Activated CD8-positive, alpha-beta memory T cell treated with anti-CD3 and anti-CD28 coated beads for 1 hour (primary cell): ENCODE results near the gene RGR.

Experiments
- DNase-seq, 2 donors: peaks; one replicate each; pipeline ENCODE4 v3.0.0-alpha.2; 2020; ENCODE audit warnings: low read depth in 1 of 2; ENCODE audit errors: extremely low read depth in 1 of 2

The RGR gene

DNA sequence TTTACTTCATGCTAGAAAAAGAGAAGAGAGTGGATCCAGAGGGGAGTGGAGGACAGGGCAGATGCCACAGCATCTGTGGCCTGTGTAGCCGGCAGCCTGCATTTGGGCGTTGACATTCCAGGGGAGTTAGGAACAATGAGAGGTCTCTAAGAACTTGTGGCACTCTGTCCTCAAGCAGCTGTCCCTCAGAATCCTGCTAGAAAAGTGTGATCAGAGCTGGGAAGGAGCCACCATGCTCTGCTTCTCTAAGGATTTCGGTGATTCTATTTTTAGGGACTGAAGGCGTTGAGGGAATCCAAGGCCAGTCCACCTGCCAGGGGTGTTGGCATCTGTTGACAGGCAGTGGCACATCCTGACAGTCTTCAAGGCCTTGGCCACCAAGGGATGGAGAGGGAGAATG is 27.1 kb upstream of the RGR start:
- no peak for DNase-seq

DNA sequence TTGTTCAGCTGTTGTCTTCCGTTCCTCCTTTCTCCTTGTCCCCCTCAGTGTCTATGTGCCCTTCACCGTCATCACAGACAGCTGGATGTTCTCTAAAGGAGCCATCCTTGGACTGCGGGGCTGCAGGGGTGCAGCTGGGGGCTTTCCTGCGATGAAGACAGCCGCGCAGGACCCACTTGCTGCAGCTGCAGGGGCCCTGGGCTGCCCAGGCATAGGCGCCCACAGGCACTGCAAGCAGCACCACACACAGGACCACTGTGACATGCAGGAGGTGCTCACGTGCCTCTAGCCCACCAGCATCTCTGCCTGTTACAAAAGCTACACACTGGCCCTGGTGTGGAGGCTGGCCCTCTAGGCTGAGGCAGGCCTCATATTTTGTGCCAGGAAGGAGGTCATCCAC is 22.9 kb upstream of the RGR start:
- no peak for DNase-seq

DNA sequence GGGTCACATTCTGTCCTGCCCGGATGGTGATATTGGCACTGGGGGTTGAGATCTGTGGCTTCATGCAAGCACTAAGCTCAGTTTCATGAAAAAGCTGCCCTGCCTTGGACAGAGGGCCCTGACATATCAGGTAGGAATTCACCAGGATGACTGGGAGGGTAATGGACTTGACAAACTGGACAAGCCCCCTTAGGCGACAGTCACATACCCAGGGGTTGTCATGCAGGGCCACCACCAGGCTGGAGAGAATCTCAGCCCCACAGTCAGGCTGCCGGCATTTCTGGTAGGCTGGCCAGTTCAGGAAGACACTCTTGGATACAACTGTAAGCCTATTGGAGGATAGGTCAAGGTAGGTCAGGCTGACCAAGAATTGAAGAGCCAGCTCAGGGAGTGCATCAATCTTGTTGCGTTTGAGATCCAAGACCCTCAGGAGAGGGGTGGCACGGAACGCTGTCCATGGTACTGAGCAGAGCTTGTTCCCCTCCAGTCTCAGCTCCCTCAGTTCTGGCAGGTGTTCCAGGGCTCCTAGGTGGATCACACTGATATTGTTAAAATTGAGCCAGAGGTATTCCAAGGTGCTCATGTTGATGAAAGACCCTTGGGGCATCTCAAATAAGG is 20.3 kb upstream of the RGR start:
- no peak for DNase-seq

DNA sequence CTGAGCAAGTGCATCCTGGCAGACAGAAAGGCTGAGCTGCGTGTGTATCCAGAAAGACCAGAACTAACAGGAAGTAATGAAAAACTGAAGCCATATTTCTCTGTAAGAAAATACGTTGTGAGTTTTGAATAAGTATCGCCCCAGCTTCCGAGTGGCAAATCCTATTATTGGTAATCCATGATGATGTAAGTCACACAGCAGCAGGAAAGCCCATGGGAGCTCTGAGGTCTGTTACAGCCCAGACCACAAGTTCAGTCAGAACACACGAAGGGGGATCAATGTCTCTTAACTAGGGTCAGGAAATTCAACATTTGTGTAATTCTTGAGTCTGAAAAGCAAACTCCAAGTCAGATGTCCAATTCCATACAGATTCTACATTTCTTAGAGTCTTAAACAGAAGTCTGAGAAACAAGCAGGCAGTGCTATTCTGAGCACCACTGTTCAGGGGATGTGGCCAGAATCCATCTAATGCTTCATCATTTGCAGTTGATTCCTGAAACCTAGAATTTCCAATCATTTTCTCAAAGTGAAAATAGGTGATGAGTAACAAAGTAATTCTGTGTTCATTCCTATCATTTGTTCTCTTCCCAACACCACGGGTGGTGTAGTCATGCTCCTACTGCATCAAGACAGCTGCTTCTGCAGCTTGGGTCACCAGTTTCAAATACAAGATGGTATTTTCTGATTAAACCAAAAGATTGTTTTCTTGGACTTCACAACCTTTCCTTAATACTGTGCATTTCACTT is 19.3 kb upstream of the RGR start, which contains the start of gene LRIT2:
TSS of gene LRIT2 (minus strand) at position 118 of the 747 bp plus-strand sequence. CDS start at position 94, 24 bp downstream.
- no peak for DNase-seq

DNA sequence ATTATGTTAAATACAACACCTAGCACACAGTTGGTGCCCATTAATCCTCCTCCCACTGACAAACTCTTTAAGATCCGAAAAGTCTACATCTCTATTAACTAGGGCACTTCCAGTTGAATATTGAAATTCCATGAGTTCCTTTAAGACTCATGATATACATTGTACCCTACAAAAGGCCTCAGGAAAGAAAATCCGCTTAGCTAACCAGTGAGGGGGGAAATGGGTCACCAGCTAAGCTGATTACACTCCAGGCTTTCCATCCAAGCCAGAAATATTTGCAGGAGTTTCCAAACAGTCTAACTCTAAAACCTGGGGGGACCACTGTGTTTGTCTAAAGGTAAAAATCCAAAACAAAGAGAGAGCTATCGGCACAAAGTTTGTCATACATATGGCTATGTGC is 18.2 kb upstream of the RGR start:
- no peak for DNase-seq

DNA sequence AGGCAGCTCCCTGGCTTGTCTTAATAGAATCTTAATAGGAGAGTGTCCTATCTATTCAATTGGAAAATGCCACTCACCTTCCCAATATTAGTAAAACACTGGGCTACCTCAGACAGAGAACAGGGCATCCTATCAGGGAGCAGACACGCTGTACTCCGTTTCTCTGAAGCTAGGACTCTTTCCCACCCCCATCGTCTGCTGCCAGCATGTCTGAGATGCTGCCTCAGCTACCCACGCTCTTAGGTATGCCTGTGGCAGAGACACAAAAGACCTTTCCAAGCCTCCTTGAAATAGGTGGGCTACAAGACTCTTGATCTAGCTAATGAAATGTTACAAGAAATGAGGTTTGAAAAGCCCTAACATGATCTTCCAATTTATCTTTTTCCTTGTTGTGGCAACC is 17.0 kb upstream of the RGR start:
- DNase-seq = no peak

DNA sequence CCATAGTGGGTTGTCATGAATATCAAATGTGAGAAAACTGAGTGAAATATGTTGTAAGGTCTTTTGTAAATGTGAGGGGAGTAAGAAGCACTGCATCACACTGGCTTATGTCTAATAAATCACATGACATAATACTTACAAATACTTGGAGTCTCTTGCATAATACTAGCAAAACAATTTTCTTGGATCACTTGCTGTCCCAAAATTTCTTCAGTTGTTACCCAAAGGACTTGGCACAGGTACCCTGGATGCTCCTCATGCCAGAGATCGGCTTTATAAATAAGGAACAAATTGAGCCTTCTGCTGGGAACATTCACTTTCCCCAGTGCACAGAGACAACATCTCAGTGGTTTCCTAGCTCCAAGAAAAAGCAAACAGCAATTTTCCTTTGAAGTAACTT is 14.5 kb upstream of the RGR start:
- DNase-seq = no peak

DNA sequence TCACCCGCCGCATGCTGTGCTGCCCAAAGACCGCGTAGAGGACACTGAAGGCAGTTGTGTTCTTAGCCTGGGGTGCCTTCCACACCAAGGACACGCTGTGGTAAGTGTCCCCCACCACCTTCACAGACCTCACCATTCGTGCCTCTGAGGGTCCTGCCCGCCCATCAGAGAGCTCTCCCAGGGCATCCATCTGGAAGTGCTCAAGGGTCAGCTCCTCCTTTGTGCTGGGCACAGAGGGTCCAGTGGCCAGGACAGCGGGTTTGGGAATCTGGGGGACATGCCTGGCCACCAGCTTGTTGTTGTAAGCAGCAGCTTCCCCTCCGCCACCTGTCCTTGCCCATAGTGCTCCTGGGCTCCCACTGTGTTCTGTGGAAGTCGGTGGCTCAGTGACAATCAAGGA is 12.5 kb upstream of the RGR start:
- no peak for DNase-seq

DNA sequence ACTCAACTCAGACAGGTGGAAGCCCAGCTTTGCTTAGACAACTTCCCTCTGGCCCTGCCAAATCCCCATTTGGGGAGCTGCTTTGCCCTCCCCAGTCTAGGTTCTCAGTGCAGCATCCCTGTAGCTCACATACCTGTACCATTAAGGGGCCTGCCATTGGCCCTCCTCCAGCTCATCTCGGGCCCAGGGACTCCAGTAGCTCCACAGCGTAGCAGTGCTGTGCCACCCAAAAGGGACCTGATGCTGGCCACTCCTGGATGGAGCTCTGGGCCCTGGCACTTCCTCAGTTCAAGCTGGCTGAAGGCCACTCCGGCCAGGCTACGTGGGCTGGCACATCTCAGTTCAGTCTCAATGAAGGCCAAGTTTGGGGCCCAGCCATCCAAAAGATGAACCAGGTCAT is 10.9 kb upstream of the RGR start:
- no peak for DNase-seq

DNA sequence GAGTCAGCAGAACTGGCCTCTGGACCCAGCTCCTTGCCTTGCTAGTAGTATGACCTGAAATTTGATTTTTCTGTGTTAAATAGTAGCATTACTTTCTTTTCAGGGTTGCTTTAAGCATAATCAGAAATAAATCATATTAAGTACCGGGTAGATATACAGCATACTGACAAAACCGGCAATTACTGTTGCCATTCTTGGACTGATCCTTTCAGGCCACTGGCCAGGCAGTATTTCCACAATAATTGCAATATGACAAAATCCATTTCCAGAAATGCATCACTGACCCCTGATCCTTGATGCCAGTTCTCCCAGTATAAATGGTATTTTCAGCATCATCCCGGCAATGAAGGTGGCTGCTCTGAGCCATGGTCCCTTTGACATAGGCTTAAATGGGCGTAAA is 10.4 kb upstream of the RGR start:
- DNase-seq = no peak

DNA sequence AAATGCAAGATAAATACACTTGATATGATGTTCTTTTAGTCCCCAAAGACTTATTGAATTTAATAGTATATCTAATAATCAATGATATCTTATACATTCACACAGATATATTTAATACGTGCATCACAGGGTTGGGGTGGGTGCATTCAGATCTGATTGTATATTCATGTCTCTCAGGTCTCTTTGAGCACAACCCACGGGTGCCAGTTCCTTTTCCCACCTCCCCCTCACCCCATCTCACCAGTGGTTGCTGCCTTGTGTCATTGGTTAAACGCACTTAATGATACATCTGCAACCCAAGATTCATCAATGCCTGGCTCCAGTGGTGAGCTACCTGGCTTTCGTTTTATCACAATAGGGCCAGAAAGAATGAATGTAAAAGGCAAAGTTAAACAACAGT is 9.8 kb upstream of the RGR start:
- no peak for DNase-seq

DNA sequence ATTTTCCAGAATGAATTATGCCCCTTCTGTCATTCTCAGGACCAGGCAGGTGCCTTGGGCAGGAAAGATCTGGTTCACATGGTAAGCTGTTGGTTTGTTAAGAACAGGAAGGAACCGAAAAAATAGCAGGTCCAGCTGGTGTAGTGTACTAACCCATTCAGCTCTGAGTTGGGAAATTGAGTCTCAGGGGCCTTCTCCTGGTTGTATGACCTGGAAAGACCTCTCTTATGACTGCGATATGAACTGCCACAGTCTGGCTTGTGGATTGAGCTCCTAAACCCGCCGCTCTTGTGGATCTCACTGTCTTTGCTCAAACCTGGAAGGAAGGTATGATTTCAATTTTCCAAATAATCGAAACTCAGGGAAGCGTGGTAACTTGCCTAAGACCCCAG is 8.1 kb upstream of the RGR start:
- DNase-seq = no peak

DNA sequence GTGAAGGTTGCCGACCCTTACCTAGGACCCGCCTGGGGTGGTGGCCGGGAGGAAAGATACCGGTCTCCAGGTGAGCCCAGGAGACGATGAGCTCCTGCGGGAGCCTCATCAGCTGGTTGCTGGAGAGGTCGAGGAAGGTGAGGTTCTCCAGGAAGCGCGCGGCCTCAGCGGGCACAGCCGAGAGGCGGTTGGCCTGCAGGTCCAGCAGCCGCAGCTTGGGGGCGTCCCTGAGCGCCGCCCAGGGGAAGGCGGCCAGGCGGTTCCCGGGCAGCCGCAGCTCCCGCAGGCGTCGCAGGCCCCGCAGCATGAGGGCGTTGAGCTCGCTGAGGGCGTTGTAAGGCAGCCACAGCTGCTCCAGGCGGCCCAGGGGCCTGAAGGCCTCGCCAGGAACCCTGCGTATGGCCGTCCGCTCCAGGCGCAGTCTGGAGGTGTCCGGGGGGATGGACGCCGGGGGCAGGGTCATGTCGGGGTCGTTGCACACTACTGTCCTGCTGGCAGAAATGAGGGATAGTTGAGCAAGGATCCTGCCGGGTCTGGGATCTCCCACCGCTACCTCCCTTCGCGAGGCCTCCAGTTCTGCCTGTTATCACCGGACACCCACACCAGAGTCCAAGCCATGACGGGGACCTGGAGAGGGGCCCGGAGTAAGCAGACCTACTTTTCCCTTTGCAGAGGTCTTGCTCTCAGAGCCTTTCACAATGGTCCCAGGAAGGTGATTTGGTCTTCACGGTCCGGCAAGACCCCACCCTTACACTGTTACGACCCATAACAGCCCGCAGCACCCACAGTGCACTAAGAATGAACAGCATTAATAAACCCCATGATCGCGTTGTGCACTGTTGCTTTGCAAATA is 7.4 kb upstream of the RGR start:
- DNase-seq = no peak

DNA sequence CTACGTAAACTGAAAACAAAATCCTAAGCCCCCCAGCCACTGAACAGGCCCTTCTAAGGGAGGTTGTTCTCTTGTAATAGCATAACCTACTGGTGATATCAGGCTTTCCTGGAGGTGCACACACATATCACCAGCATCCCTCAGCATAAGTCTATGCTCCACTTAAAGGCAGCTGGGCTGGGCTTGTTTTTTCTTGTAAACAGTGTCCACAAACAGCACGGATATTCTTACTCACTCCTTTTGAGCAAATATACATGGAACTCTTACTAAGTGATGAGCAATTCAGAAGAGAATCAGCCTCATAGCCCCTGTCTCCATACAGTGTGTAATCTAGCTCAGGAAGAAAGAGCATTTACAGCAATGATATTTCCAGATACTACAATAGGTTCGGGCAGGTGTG is 5.9 kb upstream of the RGR start:
- DNase-seq = no peak

DNA sequence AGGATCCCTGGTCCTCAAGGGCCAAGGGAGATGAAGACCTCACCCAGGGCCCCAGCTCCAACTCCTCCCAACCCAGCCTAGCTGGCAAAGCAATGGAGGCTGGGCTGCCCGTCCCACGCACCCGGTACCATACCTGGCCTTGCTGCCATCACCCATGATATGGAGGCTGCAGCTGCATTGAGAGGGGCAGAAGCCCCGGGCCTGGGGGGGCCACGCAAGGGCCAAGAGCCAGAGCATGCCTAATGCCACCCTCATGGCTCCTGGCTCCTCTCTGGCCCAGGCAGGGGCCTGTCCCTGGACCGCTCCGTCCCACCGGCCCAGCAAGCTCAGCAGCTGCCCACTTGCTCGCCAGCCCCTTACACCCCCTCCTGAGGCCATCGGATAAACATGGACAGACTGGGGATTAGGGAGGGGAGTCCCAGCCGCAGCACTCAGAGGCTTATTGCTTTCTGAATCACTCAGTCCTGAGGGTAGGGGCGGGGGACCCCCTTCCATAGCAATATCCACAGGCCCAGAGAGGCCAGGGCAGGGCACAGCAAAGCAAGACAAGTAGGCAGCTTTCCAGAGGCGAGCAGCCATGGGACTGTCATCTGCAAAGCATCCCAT is 3.6 kb upstream of the RGR start, which contains the start of gene LRIT1:
TSS of gene LRIT1 (minus strand) at position 362 of the 606 bp plus-strand sequence. CDS start at position 255, 107 bp downstream.
- no peak for DNase-seq

DNA sequence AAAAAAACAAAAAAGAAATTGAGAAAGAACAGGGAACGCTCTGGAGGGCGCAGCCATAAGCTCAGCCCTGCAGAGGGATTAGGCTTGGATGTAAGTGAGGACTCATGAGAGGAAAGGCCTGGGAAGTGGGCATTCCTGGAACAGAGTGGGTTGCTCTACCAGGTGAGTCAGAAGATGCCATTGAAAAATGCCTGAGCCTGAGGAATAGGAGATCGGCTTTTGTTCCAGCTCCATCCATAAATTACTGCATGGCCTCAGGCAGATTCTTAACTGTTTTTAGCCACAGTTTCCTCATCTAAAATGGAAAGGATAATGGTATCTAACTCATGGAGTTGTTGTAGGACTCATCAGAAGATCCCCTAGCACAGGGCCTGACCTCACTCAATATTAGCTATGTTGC is 1.1 kb upstream of the RGR start:
- no peak for DNase-seq

DNA sequence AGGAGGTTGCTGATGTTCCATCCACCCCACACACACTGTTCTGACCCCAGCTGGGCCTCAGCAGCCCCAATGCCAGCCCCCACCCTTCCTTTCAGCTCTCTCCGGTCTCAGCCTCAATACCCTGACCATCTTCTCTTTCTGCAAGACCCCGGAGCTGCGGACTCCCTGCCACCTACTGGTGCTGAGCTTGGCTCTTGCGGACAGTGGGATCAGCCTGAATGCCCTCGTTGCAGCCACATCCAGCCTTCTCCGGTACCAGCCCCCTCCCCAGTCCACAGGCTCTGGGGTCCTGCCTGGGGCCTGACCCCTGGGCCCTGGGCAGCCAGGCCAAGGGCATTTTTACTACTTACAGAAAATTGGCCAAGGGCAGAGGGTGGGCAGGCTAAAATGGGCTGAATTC is 2.6 kb downstream of the RGR start:
- DNase-seq = no peak

DNA sequence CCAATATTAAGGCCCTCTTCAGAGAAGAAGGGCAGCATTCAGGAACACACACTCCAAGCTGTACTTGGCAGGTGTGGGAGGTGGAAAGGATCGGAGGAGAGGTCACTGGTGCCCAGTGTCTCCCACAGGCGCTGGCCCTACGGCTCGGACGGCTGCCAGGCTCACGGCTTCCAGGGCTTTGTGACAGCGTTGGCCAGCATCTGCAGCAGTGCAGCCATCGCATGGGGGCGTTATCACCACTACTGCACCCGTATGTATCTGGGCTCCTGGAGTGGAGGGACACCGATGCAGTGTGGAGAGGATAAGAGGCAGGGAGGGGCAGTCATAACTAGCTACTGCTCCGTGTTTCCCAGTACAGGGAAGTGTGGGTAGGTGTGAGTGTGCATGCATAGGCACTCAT is 3.9 kb downstream of the RGR start:
- no peak for DNase-seq

DNA sequence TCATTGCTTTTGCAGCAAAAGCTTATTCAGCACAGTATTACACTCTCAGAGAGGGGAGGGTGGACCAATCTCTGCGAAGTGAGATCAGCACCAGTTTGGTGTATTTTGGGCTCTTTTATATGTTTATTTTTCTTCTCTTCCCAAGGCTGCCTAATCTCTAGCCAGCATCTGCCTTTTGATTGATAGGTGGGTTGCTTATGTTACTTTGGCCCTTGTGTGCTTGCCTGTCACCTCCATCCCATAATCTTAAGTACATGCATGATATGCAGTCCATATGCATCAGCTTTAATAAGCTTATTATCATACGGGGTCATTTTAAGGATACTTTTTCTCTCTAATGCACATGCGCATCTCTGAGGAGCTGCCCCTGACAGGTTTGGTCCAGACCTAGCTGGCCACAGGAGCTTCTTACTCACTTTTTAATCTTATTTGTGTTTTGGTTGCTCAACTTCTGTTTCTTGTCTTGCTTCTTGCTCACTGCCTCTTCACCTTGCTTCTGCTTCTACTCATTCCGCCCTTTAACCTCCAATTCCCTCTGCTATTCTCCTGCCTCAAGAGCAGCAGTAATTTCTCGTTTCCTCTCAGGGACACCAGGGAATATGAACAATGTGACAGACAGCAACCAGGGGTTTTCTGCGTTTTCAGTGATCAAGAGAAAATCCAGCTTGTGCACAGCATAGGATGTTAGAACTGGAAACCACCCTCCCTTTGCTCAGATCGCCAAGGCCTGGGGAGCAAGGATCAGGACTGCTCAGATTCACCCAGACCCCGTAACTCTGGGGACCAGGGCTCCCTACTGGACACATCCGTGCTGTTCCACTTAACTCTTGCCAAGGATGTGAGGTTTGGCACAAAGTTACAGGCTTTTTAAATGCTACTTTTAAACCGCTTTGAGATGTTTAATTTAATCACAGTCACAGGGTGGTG is 10.0 kb downstream of the RGR start:
- no peak for DNase-seq
